HFF-Myc (cell line): ENCODE results near the gene GAGE12J.

Experiments
- DNase-seq: peaks from one replicate; pipeline ENCODE4 v3.0.0-alpha.2; 2011; ENCODE audit warnings: low read depth; ENCODE audit errors: extremely low read depth
- H3K4me3 ChIP-seq: replicated peaks from 2 replicates; pipeline ENCODE4 v1.5.1; 2011; ENCODE audit warnings: low read depth, mild to moderate bottlenecking, control low read depth, low read length
- CTCF ChIP-seq: IDR thresholded peaks from 2 replicates; pipeline ENCODE4 v1.5.1; 2012; ENCODE audit warnings: mild to moderate bottlenecking, low read depth, low read length, control low read depth; ENCODE audit errors: missing control alignments

Gene GAGE12J

GRCh38 chrX:49282647-49283011 lies 39.2 kb upstream of the GAGE12J start:
- peak; percentile 15 for DNase-seq
- no peak overlapping the region for H3K4me3 ChIP-seq
- TF ChIP-seq CTCF = peak; percentile 24

GRCh38 chrX:49284212-49284611 lies 37.6 kb upstream of the GAGE12J start:
- TF ChIP-seq CTCF = no peak
- H3K4me3 ChIP-seq = no peak overlapping the region
- no peak for DNase-seq

DNA sequence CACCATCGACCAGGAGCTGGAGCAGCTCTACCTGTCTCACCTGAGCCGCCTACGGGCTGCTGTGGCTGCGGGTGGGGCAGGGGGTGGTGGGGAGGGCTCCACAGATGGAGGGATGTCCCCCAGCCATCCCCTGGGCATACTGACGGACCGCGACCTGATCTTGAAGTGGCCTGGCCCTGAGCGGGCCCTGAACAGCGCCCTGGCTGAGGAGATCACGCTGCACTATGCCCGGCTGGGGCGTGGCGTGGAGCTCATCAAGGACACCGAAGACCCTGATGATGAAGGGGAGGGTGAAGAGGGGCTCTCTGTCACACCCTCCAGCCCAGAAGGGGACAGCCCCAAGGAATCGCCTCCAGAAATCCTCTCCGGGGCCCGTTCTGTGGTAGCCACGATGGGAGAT lies 35.7 kb upstream of the GAGE12J start:
- DNase-seq = no peak
- no peak for TF ChIP-seq CTCF
- H3K4me3 ChIP-seq = no peak overlapping the region

DNA sequence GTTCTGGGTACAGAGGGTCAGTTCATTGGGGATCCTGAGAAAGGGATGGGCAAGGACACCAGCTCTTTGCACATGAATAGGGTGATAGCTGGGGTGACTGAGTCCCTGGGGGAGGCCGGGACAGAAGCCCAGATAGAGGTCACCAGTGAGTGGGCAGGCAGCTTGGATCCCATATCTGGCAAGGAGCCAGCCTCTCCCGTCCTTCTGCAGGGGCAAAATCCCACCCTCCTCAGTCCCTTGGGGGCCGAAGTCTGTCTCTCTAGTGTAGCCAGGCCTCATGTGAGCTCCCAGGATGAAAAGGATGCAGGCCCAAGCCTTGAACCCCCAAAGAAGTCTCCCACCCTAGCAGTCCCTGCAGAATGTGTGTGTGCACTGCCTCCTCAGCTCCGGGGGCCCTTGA lies 35.3 kb upstream of the GAGE12J start:
- H3K4me3 ChIP-seq = no peak overlapping the region
- TF ChIP-seq CTCF = no peak
- no peak for DNase-seq

DNA sequence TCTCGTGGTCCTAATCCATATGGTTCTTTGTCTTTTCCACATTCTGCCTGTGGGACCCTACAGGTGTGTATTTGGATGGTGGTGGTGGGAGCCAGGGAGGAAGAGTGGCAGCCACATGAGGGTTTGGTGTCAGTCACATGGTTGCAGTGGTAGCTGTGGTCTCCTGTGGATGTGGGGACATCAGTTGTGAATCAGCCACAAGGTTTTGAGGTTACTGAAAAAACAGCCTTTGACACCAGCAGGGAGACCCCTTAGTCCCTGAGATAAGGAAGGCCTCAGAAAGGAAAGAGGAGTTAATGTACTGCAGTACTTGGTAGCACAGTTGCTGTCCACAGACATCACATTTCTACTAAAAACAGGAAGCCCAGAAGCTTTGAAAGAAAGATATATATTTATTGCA lies 34.2 kb upstream of the GAGE12J start:
- no peak overlapping the region for H3K4me3 ChIP-seq
- DNase-seq = no peak
- TF ChIP-seq CTCF = no peak

GRCh38 chrX:49290215-49290614 lies 31.6 kb upstream of the GAGE12J start:
- no peak overlapping the region for H3K4me3 ChIP-seq
- DNase-seq = no peak
- TF ChIP-seq CTCF = no peak

- DNase-seq = peak; percentile 15
- H3K4me3 ChIP-seq = no peak overlapping the region
- peak; percentile 66 for TF ChIP-seq CTCF
These were observed 30.1 kb upstream of the GAGE12J start for GRCh38 chrX:49291615-49292337.
